Measurements from ENCODE around the gene PANX2. TPM values are rescaled to one million over a fixed set of nuclear protein-coding genes. Genes with fewer than 3 reads are reported as not detected.

Gene PANX2
- total and polyA plus RNA-seq, 9 of the 15 experiments (the other 6 are each of a cell fraction or from before 2014, with no cell fraction given) = 0.01 to 3.9 (median 0.67) TPM; not detected in 1

- Histone ChIP-seq H3K27me3 (ENCODE audit: control insufficient read depth in 2 of 2, insufficient read depth in 2 of 2, low read length in 2 of 2) (no peaks in the 10 kb centered on the region), H4K20me1 (replicated peaks; ENCODE audit: control insufficient read depth, insufficient read depth, low read length) (no peaks in the 10 kb centered on the region), H3K9ac (ENCODE audit: insufficient read depth in 1 of 2, low read depth in 2 of 2, low read length in 2 of 2) (peak overlapping the region in 1 of 2 experiments; percentile 73; a peak in 2 of 4 replicates), H2AFZ (ENCODE audit: low read depth, low read length) (no peak overlapping the region), H3K4me2 (ENCODE audit: insufficient read depth, low read length) (no peak overlapping the region), H3K27ac (ENCODE audit: extremely low read depth, low read depth, low read length) (no peak overlapping the region), H3K9me3 (replicated peaks; ENCODE audit: control insufficient read depth, insufficient read depth, low read depth, low read length) (no peaks in the 10 kb centered on the region), H3K36me3 (ENCODE audit: control insufficient read depth, insufficient read depth, low read length) (no peaks in the 10 kb centered on the region), H3K4me3 (no peak overlapping the region), H3K4me1 (replicated peaks in 1 of 2; ENCODE audit: control insufficient read depth in 2 of 2, insufficient read depth in 2 of 2, low read length in 2 of 2) (peaks cover 10 to 62% of the 10 kb centered on the region in 2 experiments; a peak in 4 of 5 replicates), H3K79me2 (ENCODE audit: control insufficient read depth, insufficient read depth, low read length) (no peaks in the 10 kb centered on the region), H3K9me1 (ENCODE audit: control insufficient read depth, insufficient read depth, low read length) (no peaks in the 10 kb centered on the region)
- no TSS peak for BruUV-seq (replicated peaks)
- in situ Hi-C loops (cut with MboI) = no loop called here
- WGBS (ENCODE audit: insufficient coverage, low coverage, missing lambda C conversion rate) = 70% methylated on average over 10 of the region's 13 CpGs
- DNase-seq (ENCODE audit: extremely low read depth in 1 of 4, low spot score in 3 of 4) (no peak), ATAC-seq (no peak), FAIRE-seq (no peak)
- ChIA-PET POLR2A (no interaction called here), CTCF (ENCODE audit: low intra/inter-chr PET ratio) (no interaction called here)
- TF ChIP-seq CSDE1 (IDR thresholded peaks at IDR 0.05) (no peak), MED1 (CRISPR knock-in tag; IDR thresholded peaks at IDR 0.05; ENCODE audit: borderline replicate concordance) (no peak), ZNF133 (CRISPR knock-in tag; IDR thresholded peaks at IDR 0.05) (no peak), PKNOX1 (IDR thresholded peaks at IDR 0.05) (no peak), TFAP4 (CRISPR knock-in tag; IDR thresholded peaks at IDR 0.05; ENCODE audit: borderline replicate concordance) (no peak), STAT5B (CRISPR knock-in tag; IDR thresholded peaks at IDR 0.05) (no peak)
- intact Hi-C loops (cut with micrococcal nuclease) = no loop called here
These were observed 1.5 kb downstream of the PANX2 start for GRCh38 chr22:50171965-50172421.
